Hepatocyte (in vitro differentiated cells): Measurements from ENCODE around the gene PACRG. TPM values are rescaled to one million over a fixed set of nuclear protein-coding genes. Genes with fewer than 3 reads are reported as not detected.

Experiments used
- DNase-seq: peaks from one replicate; pipeline ENCODE4 v3.0.0-alpha.2; 2016; ENCODE audit warnings: low spot score
- H2AFZ ChIP-seq: fragments of 200-600 bp; sonication (generic); 2 replicates; pipeline ENCODE4 v1.6.0; 2016; ENCODE audit warnings: antibody characterized with exemption, mild to moderate bottlenecking
- H3K27ac ChIP-seq: fragments of 200-600 bp; sonication (generic); 2 replicates; pipeline ENCODE4 v1.5.1; 2016; ENCODE audit warnings: mild to moderate bottlenecking
- H3K27me3 ChIP-seq: fragments of 200-600 bp; sonication (generic); 2 replicates; pipeline ENCODE4 v1.6.1; 2016
- H3K36me3 ChIP-seq: fragments of 200-600 bp; sonication (generic); replicated peaks from 2 replicates; pipeline ENCODE4 v1.5.1; 2016; ENCODE audit warnings: low read depth; ENCODE audit not compliant: insufficient read depth
- H3K4me1 ChIP-seq: fragments of 200-600 bp; sonication (generic); 2 replicates; pipeline ENCODE4 v1.5.1; 2016; ENCODE audit warnings: mild to moderate bottlenecking, moderate library complexity; ENCODE audit not compliant: insufficient read depth
- H3K4me2 ChIP-seq: fragments of 200-600 bp; sonication (generic); 2 replicates; pipeline ENCODE4 v1.6.0; 2016
- H3K4me3 ChIP-seq: fragments of 200-600 bp; sonication (generic); 2 replicates; pipeline ENCODE4 v1.5.1; 2016; ENCODE audit warnings: mild to moderate bottlenecking
- H3K79me2 ChIP-seq: fragments of 200-600 bp; sonication (generic); 2 replicates; pipeline ENCODE4 v1.6.0; 2017; ENCODE audit warnings: mild to moderate bottlenecking
- H3K9me2 ChIP-seq: fragments of 200-600 bp; sonication (generic); replicated peaks from 2 replicates; pipeline ENCODE4 v1.6.0; 2017; ENCODE audit warnings: mild to moderate bottlenecking; ENCODE audit not compliant: insufficient read depth
- H3K9me3 ChIP-seq: fragments of 200-600 bp; sonication (generic); 2 replicates; pipeline ENCODE4 v1.5.1; 2016; ENCODE audit warnings: low read depth, mild to moderate bottlenecking
- H4K20me1 ChIP-seq: fragments of 200-600 bp; sonication (generic); 2 replicates; pipeline ENCODE4 v1.6.0; 2016; ENCODE audit warnings: mild to moderate bottlenecking; ENCODE audit not compliant: insufficient read depth, poor library complexity, severe bottlenecking
- CTCF ChIP-seq: fragments of 200-600 bp; sonication (generic); IDR thresholded peaks from 2 replicates; pipeline ENCODE4 v1.5.1; 2016; ENCODE audit warnings: antibody characterized with exemption, mild to moderate bottlenecking; ENCODE audit not compliant: poor library complexity
- EZH2 ChIP-seq: fragments of 200-600 bp; sonication (generic); IDR thresholded peaks from 2 replicates; pipeline ENCODE4 v1.6.1; 2016; ENCODE audit warnings: antibody characterized with exemption, mild to moderate bottlenecking, borderline replicate concordance
- EZH2phosphoT487 ChIP-seq: fragments of 200-600 bp; sonication (generic); IDR thresholded peaks from one replicate; pipeline ENCODE4 v1.6.1; 2018; ENCODE audit warnings: antibody characterized with exemption, mild to moderate bottlenecking, low read depth, moderate library complexity; ENCODE audit not compliant: unreplicated experiment, severe bottlenecking
- WGBS: methylation state at CpG from one replicate; pipeline ENCODE4 v1.1.6; 2016; ENCODE audit warnings: low lambda C conversion rate; ENCODE audit errors: missing lambda C conversion rate; 5-methylcytosine and 5-hydroxymethylcytosine counted together
- polyA plus RNA-seq: library from polyadenylated mRNA; unstranded; fragments of >200 nt; fragmentation: Nextera tagmentation; extraction: Ambion mirVana; gene quantifications from 2 replicates; pipeline ENCODE4 v1.2.1, GENCODE V29; 2016
- total RNA-seq: library from RNA; depleted of rRNA; stranded (reverse); fragments of >200 nt; gene quantifications from 2 replicates; pipeline ENCODE4 v1.2.3, GENCODE V29; 2014

Gene PACRG
- total and polyA plus RNA-seq, 2 experiments from 2014 or later: 0.91 to 2.6 TPM

DNA sequence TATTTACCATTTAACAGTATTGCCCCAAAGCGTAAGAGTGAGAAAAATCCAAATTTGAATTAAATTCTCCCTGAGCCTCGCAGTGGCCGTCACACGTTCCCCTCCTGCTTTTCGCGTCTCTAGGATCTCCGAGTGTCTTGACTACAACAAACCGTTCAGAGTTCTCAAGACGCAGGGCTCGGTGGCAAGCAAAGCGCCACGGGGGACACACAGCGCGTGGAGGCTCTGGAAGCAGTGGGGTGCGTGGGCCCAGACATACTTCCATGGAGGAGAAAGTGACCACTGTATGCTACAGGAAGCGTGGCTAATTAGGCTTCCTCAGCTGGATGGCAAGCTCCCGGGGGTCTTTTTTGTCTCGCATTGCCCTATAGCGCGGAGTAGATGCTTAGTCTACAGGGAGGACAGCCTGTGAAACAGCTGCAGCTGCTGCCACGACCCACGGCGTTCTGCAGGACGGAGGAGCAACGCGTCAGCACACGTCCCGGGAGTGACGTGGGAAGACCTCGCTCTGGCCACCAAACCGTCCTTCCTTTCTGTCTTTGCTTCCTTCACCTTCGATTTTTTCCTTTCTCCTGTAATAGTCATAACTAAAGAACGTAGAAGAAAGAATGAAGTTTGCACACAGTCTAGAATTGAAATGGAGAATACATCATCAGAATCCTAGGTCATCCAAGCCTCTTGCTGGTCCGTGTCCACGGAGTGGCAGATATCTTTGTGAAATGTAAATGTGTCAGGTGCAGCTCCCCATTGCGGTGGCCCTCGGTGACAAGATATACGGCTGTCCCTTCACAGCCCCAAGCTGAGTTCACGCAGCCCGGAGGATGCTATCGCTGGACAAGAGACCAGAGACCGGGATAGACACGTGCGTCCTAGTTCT lies 582.6 kb downstream of the PACRG start:
- 96% methylated on average over 44 of the region's 44 CpGs for WGBS
- H3K4me1 ChIP-seq: no peaks in the 10 kb centered on the region
- TF ChIP-seq EZH2phosphoT487: no peak
- no peak for TF ChIP-seq EZH2
- TF ChIP-seq CTCF: no peak
- no peaks in the 10 kb centered on the region for H4K20me1 ChIP-seq
- H3K79me2 ChIP-seq: no peaks in the 10 kb centered on the region
- no peak overlapping the region for H3K4me2 ChIP-seq
- H2AFZ ChIP-seq: no peak overlapping the region
- DNase-seq: no peak
- no peak overlapping the region for H3K4me3 ChIP-seq
- no peaks in the 10 kb centered on the region for H3K9me2 ChIP-seq
- H3K9me3 ChIP-seq: no peaks in the 10 kb centered on the region
- no peaks in the 10 kb centered on the region for H3K36me3 ChIP-seq
- H3K27ac ChIP-seq: no peak overlapping the region
- H3K27me3 ChIP-seq: no peaks in the 10 kb centered on the region

DNA sequence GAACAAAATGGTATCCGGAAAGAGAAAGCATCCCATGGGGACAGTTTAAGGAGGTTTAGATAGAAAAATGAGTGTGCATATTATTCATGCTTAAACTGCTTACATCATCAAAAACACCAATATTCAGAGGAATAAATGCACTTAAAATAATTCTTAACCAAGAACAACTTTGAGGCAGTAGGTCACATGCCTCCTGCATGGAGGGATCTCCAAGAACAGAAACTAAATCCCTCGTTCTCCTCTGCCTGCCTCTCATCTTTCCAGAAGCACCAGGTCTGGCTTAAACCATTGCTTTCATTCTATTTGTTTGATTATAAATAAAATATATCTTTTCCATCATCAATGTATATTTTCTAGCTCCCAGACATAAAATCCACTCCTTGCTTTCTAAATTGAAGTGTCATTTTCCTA lies 583.2 kb downstream of the PACRG start:
- 82% methylated on average over 2 of the region's 2 CpGs for WGBS
- Histone ChIP-seq H3K79me2 (no peaks in the 10 kb centered on the region), H3K4me3 (no peak overlapping the region), H2AFZ (no peak overlapping the region), H3K9me2 (no peaks in the 10 kb centered on the region), H3K36me3 (no peaks in the 10 kb centered on the region), H4K20me1 (no peaks in the 10 kb centered on the region), H3K9me3 (no peaks in the 10 kb centered on the region), H3K27me3 (no peaks in the 10 kb centered on the region), H3K4me2 (no peak overlapping the region), H3K4me1 (no peaks in the 10 kb centered on the region), H3K27ac (no peak overlapping the region)
- DNase-seq: no peak
- no peak for TF ChIP-seq EZH2phosphoT487
- TF ChIP-seq CTCF: no peak
- TF ChIP-seq EZH2: no peak

- Histone ChIP-seq H3K4me2 (no peak overlapping the region), H3K4me1 (no peaks in the 10 kb centered on the region), H3K9me2 (no peaks in the 10 kb centered on the region), H4K20me1 (no peaks in the 10 kb centered on the region), H3K36me3 (no peaks in the 10 kb centered on the region), H3K4me3 (no peak overlapping the region), H3K27me3 (no peaks in the 10 kb centered on the region), H2AFZ (no peak overlapping the region), H3K27ac (no peak overlapping the region), H3K79me2 (no peaks in the 10 kb centered on the region), H3K9me3 (no peaks in the 10 kb centered on the region)
- 67% methylated on average over 3 of the region's 3 CpGs for WGBS
- DNase-seq: no peak
- no peak for TF ChIP-seq EZH2phosphoT487
- TF ChIP-seq EZH2: no peak
Observed at GRCh38 chr6:163311830-163312229, 584.1 kb downstream of the PACRG start.

DNA sequence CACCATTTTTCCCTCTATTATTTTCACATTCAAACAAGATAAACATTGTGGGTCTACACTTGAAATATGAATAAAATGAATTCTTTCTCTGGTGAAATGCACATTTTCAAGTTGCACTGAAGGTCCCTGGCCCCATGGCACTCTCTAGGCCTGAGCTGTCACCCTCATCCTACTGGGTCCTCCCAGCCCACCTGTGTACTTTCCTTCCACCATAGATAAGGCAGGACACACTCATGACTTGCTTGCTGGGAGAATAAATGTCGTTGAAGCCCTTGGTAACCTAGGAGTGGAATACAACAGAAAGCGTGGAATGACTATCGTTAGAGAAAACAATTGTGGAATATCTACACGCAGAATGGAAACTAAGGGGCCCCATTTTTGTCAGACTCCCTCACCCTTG lies 585.8 kb downstream of the PACRG start:
- 91% methylated on average over 4 of the region's 4 CpGs for WGBS
- no peak for TF ChIP-seq CTCF
- no peak for TF ChIP-seq EZH2
- no peak for TF ChIP-seq EZH2phosphoT487
- DNase-seq: no peak

More for the DNA sequence above, 585.8 kb downstream of the PACRG start:
- Histone ChIP-seq H3K27me3 (no peaks in the 10 kb centered on the region), H3K9me2 (no peaks in the 10 kb centered on the region), H3K27ac (no peak overlapping the region), H3K4me3 (no peak overlapping the region), H3K79me2 (no peaks in the 10 kb centered on the region), H3K4me1 (no peaks in the 10 kb centered on the region), H2AFZ (no peak overlapping the region), H3K4me2 (no peak overlapping the region), H3K36me3 (no peaks in the 10 kb centered on the region), H3K9me3 (no peaks in the 10 kb centered on the region), H4K20me1 (no peaks in the 10 kb centered on the region)
